A549 (cell line): ENCODE results near the gene SPCS3. TPM values are rescaled to one million over a fixed set of nuclear protein-coding genes. Genes with fewer than 3 reads are reported as not detected.

Source experiments
- ATAC-seq, 2 experiments: fragments of 200-7000 bp in 1 of 2; fragments of >200 bp in 1 of 2; cut with Nextera tagmentation in 1 of 2; cut with Tn5 transposase in 1 of 2; 3 replicates each; pipeline versions ENCODE4 v1.8.0 to v1.9.1; 2018 to 2020; ENCODE audit warnings: mild to moderate bottlenecking in 1 of 2, moderate library complexity in 1 of 2
- CTCF ChIA-PET: fragments of 300-600 bp; sonication (Branson Sonifier 250); formaldehyde crosslinking; extraction: SDS; loops from one replicate; lab custom pipeline; 2021; ENCODE audit warnings: antibody characterized with exemption, inconsistent platforms; lab: Yijun Ruan, JAX
- POLR2A ChIA-PET: fragments of 350-600 bp; formaldehyde crosslinking; extraction: SDS; loops from one replicate; lab custom pipeline; 2021; ENCODE audit warnings: antibody characterized with exemption, inconsistent platforms; lab: Yijun Ruan, JAX
- DNase-seq, 2 experiments: peaks; one replicate each; pipeline versions ENCODE4 v3.0.0 to v3.0.0-alpha.2; 2011 to 2016; ENCODE audit warnings: low read depth in 1 of 2, low spot score in 1 of 2
- FAIRE-seq: peaks from 2 replicates; lab custom pipeline; 2011; peaks lifted over from hg19 to GRCh38; lab: Jason Lieb, UNC
- H3K27ac ChIP-seq, 2 experiments: fragments of >200 bp; sonication (Bioruptor Twin); formaldehyde crosslinking; 3 replicates each; pipeline ENCODE4 v1.5.1; 2016 to 2017
- H3K4me1 ChIP-seq: fragments of >200 bp; sonication (Bioruptor Twin); formaldehyde crosslinking; 3 replicates; pipeline ENCODE4 v1.6.1; 2016
- H3K4me2 ChIP-seq: fragments of >200 bp; sonication (Bioruptor Twin); formaldehyde crosslinking; 3 replicates; pipeline ENCODE4 v1.6.1; 2016
- H3K4me3 ChIP-seq: fragments of >200 bp; sonication (Bioruptor Twin); formaldehyde crosslinking; 3 replicates; pipeline ENCODE4 v1.5.1; 2016
- H3K9me3 ChIP-seq: fragments of >200 bp; sonication (Bioruptor Twin); formaldehyde crosslinking; 3 replicates; pipeline ENCODE4 v1.6.1; 2016
- CHD2 ChIP-seq: fragments of 150-350 bp; IDR thresholded peaks from 2 replicates; pipeline ENCODE4 v1.6.1; 2014; ENCODE audit warnings: low read length; ENCODE audit not compliant: partially characterized antibody
- EHF ChIP-seq: fragments of 250-450 bp; sonication (Bioruptor Pico); IDR thresholded peaks from 2 replicates; pipeline ENCODE4 v1.5.0; 2020; ENCODE audit warnings: mild to moderate bottlenecking
- FOSB ChIP-seq: fragments of 250-450 bp; sonication (Bioruptor Pico); IDR thresholded peaks from 2 replicates; pipeline ENCODE4 v1.5.0; 2020; ENCODE audit warnings: mild to moderate bottlenecking, moderate library complexity
- FOSL2 ChIP-seq, 2 experiments: fragments of 450-650 bp in 1 of 2; fragments of >200 bp in 1 of 2; sonication (Bioruptor Twin) in 1 of 2; formaldehyde crosslinking; IDR thresholded peaks; 2 replicates each; pipeline versions ENCODE4 v1.5.0 to v1.6.1; 2016 to 2020; ENCODE audit warnings: mild to moderate bottlenecking in 1 of 2, moderate library complexity in 1 of 2
- HOXB13 ChIP-seq: fragments of 250-450 bp; sonication (Bioruptor Pico); IDR thresholded peaks from 2 replicates; pipeline ENCODE4 v1.5.0; 2020; ENCODE audit warnings: low read depth, mild to moderate bottlenecking, moderate library complexity
- JUNB ChIP-seq: fragments of >200 bp; sonication (Bioruptor Twin); formaldehyde crosslinking; IDR thresholded peaks from 2 replicates; pipeline ENCODE4 v1.6.1; 2016
- POLR2A ChIP-seq: IDR thresholded peaks from 2 replicates; pipeline ENCODE4 v1.6.1; 2012; ENCODE audit warnings: mild to moderate bottlenecking, low read length
- RARB ChIP-seq: fragments of 250-450 bp; sonication (Bioruptor Pico); IDR thresholded peaks from 2 replicates; pipeline ENCODE4 v1.8.0; 2021; ENCODE audit warnings: mild to moderate bottlenecking, moderate library complexity
- RFX5 ChIP-seq: fragments of 450-650 bp; IDR thresholded peaks from 2 replicates; pipeline ENCODE4 v1.7.1; 2014; ENCODE audit warnings: antibody characterized with exemption, mild to moderate bottlenecking, moderate library complexity
- ZC3H11A ChIP-seq: fragments of 450-650 bp; IDR thresholded peaks from 2 replicates; pipeline ENCODE4 v1.6.1; 2014; ENCODE audit warnings: antibody characterized with exemption, mild to moderate bottlenecking
- ZNF302 ChIP-seq: fragments of 250-450 bp; sonication (Bioruptor Pico); IDR thresholded peaks from 2 replicates; pipeline ENCODE4 v1.9.0; 2021; ENCODE audit warnings: inconsistent platforms, mild to moderate bottlenecking, moderate library complexity
- WGBS: methylation state at CpG from one replicate; pipeline ENCODE4 v1.1.6; 2017; ENCODE audit errors: missing lambda C conversion rate; 5-methylcytosine and 5-hydroxymethylcytosine counted together
- polyA plus RNA-seq, 4 experiments: library from polyadenylated mRNA; depleted of rRNA in 3 of 4; stranded (reverse); fragments of >200 nt; fragmentation: RNase III in 1 of 4; extraction: RNeasy Plus Mini Kit Qiagen cat#74134 plus additional on column Dnase treatment in 1 of 4; gene quantifications; 2 replicates in 3 of 4; 3 replicates in 1 of 4; pipeline ENCODE4 v1.2.3, GENCODE V29; 2011 to 2017
- TF ChIP-seq, protein P1 (sequence below): IDR thresholded peaks from 2 replicates; pipeline ENCODE4 v1.6.1; 2012
- TF ChIP-seq, protein P2 (sequence below): IDR thresholded peaks from 2 replicates; pipeline ENCODE4 v1.6.1; 2012

SPCS3 gene
- polyA plus RNA-seq, 2 of the 4 experiments (the other 2 are of a cell fraction), result 33.2 to 44.5 TPM

DNA sequence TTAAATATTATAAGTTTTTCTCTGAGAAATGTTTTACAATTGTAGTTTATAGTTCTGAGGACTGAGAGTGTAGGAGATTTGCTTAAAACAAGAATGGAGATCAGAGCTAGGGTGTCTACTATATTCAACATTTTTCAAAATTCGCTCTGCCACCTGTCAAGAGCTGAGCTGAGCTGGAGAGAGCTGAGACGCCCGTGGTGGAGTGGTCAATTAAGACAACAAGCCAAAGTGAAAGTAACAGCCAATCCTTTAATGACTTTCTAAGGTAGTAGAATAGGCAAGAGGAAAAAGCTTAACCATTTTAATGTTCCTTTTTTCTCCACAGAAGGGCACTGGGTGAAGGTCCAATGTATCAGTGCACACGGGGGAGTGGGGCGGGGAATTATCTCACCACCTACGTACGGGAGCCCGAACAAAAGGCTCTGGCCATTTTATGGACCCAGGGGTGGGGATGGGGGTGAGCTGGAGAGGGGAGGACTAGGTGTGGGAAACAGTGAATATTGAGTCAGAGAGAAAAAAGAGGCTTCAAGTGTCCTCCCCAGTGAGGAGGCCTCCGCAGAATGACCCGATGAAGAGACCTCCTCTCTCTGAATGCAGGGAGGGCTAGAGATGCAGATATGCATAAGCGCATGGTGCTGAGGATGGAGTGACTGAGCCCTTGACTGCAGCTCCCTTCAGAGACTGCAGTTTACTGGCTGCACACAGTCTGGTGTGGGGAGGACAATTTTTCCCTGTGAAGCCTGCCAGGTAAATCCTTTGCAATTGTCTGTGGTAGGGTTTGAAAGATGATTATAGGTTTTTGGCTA is 60.8 kb downstream of the SPCS3 start:
- Histone ChIP-seq H3K27ac (peak overlapping the region in 1 of 2 experiments; percentile 71; a peak in 4 of 6 replicates), H3K4me2 (no peak overlapping the region), H3K4me3 (no peak overlapping the region), H3K4me1 (peaks cover 10% of the 10 kb centered on the region), H3K9me3 (no peaks in the 10 kb centered on the region)
- ChIA-PET CTCF (interaction anchor here (0.5 to 5.1 kb wide), 2 partner anchors 222 to 667 kb away, joined by 3 to 35 read pairs; no protein-coding TSS in a partner anchor), POLR2A (no interaction called here)
- DNase-seq, result no peak
- WGBS, result 88% methylated on average over 11 of the region's 11 CpGs
- TF ChIP-seq FOSL2 (IDR thresholded peaks at IDR 0.05) (no peak), FOSL2 (CRISPR knock-in tag; IDR thresholded peaks at IDR 0.05) (no peak), EHF (CRISPR knock-in tag) (no peak), RARB (no peak), JUNB (no peak), FOSB (CRISPR knock-in tag) (no peak), ZC3H11A (no peak), ZNF302 (CRISPR knock-in tag) (no peak), RFX5 (no peak), HOXB13 (no peak), CHD2 (no peak), POLR2A (no peak)
- TF ChIP-seq, protein P1, sequence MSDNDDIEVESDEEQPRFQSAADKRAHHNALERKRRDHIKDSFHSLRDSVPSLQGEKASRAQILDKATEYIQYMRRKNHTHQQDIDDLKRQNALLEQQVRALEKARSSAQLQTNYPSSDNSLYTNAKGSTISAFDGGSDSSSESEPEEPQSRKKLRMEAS, result no peak
- TF ChIP-seq, protein P2, sequence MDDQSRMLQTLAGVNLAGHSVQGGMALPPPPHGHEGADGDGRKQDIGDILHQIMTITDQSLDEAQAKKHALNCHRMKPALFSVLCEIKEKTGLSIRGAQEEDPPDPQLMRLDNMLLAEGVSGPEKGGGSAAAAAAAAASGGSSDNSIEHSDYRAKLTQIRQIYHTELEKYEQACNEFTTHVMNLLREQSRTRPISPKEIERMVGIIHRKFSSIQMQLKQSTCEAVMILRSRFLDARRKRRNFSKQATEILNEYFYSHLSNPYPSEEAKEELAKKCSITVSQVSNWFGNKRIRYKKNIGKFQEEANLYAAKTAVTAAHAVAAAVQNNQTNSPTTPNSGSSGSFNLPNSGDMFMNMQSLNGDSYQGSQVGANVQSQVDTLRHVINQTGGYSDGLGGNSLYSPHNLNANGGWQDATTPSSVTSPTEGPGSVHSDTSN, result no peak
- FAIRE-seq, result no peak
- no peak for ATAC-seq

Other genes with a start within 250 kb of the SPCS3 start
- 0.21 TPM in 2 replicates for gene SPATA4, start 124.4 kb upstream of the SPCS3 start, polyA plus RNA-seq (2011; rRNA removed)
- 0.18 to 0.29 TPM (median 0.26 TPM) in 3 replicates for gene SPATA4, start 124.4 kb upstream of the SPCS3 start, polyA plus RNA-seq (2017; fragmentation: RNase III; extraction: RNeasy Plus Mini Kit Qiagen cat#74134 plus additional on column Dnase treatment)
- gene ASB5, start 50.7 kb upstream of the SPCS3 start, polyA plus RNA-seq (2011; rRNA removed), result not detected in 2 replicates
- not detected in 3 replicates for gene ASB5, start 50.7 kb upstream of the SPCS3 start, polyA plus RNA-seq (2017; fragmentation: RNase III; extraction: RNeasy Plus Mini Kit Qiagen cat#74134 plus additional on column Dnase treatment)